Measurements from ENCODE around the gene MSH6. TPM values are rescaled to one million over a fixed set of nuclear protein-coding genes. Genes with fewer than 3 reads are reported as not detected.

Gene MSH6
- 35.0 and 67.6 TPM in 2 replicates for total RNA-seq

GRCh38 chr2:47782671-47783485 lies at the start of gene MSH6:
TSS of gene MSH6 (plus strand) at chr2:47783145. CDS start at chr2:47783234, 89 bp downstream.

Other genes with a start within 250 kb of the MSH6 start
- gene KCNK12, start 212.2 kb upstream of the MSH6 start, total RNA-seq, result under 0.01 TPM in 1 of 2 replicates, not detected in the other
- gene FBXO11, start 123.4 kb downstream of the MSH6 start, total RNA-seq, result 42.2 and 67.5 TPM in 2 replicates